H9 (cell line): ENCODE measurements around the gene TCEA3. TPM values are rescaled to one million over a fixed set of nuclear protein-coding genes. Genes with fewer than 3 reads are reported as not detected.

ENCODE experiments used
- DNase-seq: peaks from one replicate; pipeline ENCODE4 v3.0.0-alpha.2; 2017
- H2AFZ ChIP-seq: one replicate; pipeline ENCODE4 v1.6.1; 2013; ENCODE audit warnings: mild to moderate bottlenecking, low read length, control low read depth, moderate library complexity
- H2AK5ac ChIP-seq: 2 replicates; pipeline ENCODE4 v1.6.1; 2013; ENCODE audit warnings: low read length, control low read depth, mixed read lengths; ENCODE audit not compliant: insufficient read length
- H2BK120ac ChIP-seq: one replicate; pipeline ENCODE4 v1.6.1; 2013; ENCODE audit warnings: low read depth, mild to moderate bottlenecking, low read length, control low read depth, inconsistent platforms; ENCODE audit not compliant: poor library complexity, severe bottlenecking
- H2BK12ac ChIP-seq: 2 replicates; pipeline ENCODE4 v1.6.1; 2013; ENCODE audit warnings: low read length, control low read depth, mixed read lengths, low read depth; ENCODE audit not compliant: insufficient read length
- H2BK15ac ChIP-seq: 2 replicates; pipeline ENCODE4 v1.6.1; 2013; ENCODE audit warnings: low read depth, low read length, control low read depth
- H2BK20ac ChIP-seq: one replicate; pipeline ENCODE4 v1.6.1; 2013; ENCODE audit warnings: low read depth, mild to moderate bottlenecking, low read length, control low read depth, inconsistent platforms; ENCODE audit not compliant: poor library complexity, severe bottlenecking
- H2BK5ac ChIP-seq: 2 replicates; pipeline ENCODE4 v1.6.1; 2013; ENCODE audit warnings: low read length, control low read depth, mixed read lengths; ENCODE audit not compliant: insufficient read length
- H3K14ac ChIP-seq: 2 replicates; pipeline ENCODE4 v1.6.1; 2013; ENCODE audit warnings: low read length, control low read depth; ENCODE audit not compliant: insufficient read depth
- H3K18ac ChIP-seq: 2 replicates; pipeline ENCODE4 v1.6.1; 2013; ENCODE audit warnings: low read depth, mild to moderate bottlenecking, mixed read lengths, low read length, control low read depth; ENCODE audit not compliant: insufficient read length
- H3K23ac ChIP-seq: 2 replicates; pipeline ENCODE4 v1.6.1; 2013; ENCODE audit warnings: low read length, control low read depth, mixed read lengths, low read depth; ENCODE audit not compliant: insufficient read length
- H3K23me2 ChIP-seq: 2 replicates; pipeline ENCODE4 v1.6.1; 2013; ENCODE audit warnings: low read depth, mild to moderate bottlenecking, mixed read lengths, low read length, control low read depth; ENCODE audit not compliant: insufficient read length, poor library complexity, severe bottlenecking
- H3K27ac ChIP-seq: 2 replicates; pipeline ENCODE4 v1.5.1; 2013; ENCODE audit warnings: low read length, control low read depth, mixed read lengths, low read depth; ENCODE audit not compliant: insufficient read length
- H3K27me3 ChIP-seq: 2 replicates; pipeline ENCODE4 v1.6.1; 2013; ENCODE audit warnings: low read length, control low read depth, inconsistent platforms; ENCODE audit not compliant: insufficient read depth
- H3K4ac ChIP-seq: 2 replicates; pipeline ENCODE4 v1.6.1; 2013; ENCODE audit warnings: low read depth, mild to moderate bottlenecking, control low read depth, inconsistent platforms, low read length, moderate library complexity
- H3K4me1 ChIP-seq: 2 replicates; pipeline ENCODE4 v1.6.1; 2013; ENCODE audit warnings: low read length, control low read depth, inconsistent platforms; ENCODE audit not compliant: insufficient read depth
- H3K4me2 ChIP-seq: 2 replicates; pipeline ENCODE4 v1.6.1; 2013; ENCODE audit warnings: low read length, control low read depth, mixed read lengths; ENCODE audit not compliant: insufficient read length, insufficient read depth
- H3K56ac ChIP-seq: 2 replicates; pipeline ENCODE4 v1.6.1; 2013; ENCODE audit warnings: low read depth, mild to moderate bottlenecking, mixed read lengths, low read length, control low read depth; ENCODE audit not compliant: insufficient read length
- H3K79me1 ChIP-seq: 2 replicates; pipeline ENCODE4 v1.6.1; 2013; ENCODE audit warnings: low read depth, mild to moderate bottlenecking, moderate library complexity, low read length, control low read depth, inconsistent platforms; ENCODE audit not compliant: insufficient read depth, poor library complexity, severe bottlenecking
- H3K79me2 ChIP-seq: 2 replicates; pipeline ENCODE4 v1.6.1; 2013; ENCODE audit warnings: low read length, control low read depth, inconsistent platforms; ENCODE audit not compliant: insufficient read depth
- H3K9ac ChIP-seq: 2 replicates; pipeline ENCODE4 v1.6.1; 2013; ENCODE audit warnings: low read length, control low read depth, mixed read lengths; ENCODE audit not compliant: insufficient read length; ENCODE audit errors: extremely low read depth
- H3K9me3 ChIP-seq: one replicate; pipeline ENCODE4 v1.6.1; 2013; ENCODE audit warnings: low read depth, low read length, inconsistent platforms; ENCODE audit not compliant: control insufficient read depth
- H3T11ph ChIP-seq: one replicate; pipeline ENCODE4 v1.6.1; 2013; ENCODE audit warnings: mild to moderate bottlenecking, low read length, control low read depth, inconsistent platforms
- H4K20me1 ChIP-seq: one replicate; pipeline ENCODE4 v1.6.1; 2013; ENCODE audit not compliant: control insufficient read depth, insufficient read length, insufficient read depth
- H4K5ac ChIP-seq: 2 replicates; pipeline ENCODE4 v1.6.1; 2013; ENCODE audit warnings: low read depth, mild to moderate bottlenecking, mixed read lengths, low read length, control low read depth; ENCODE audit not compliant: insufficient read length
- H4K8ac ChIP-seq: replicated peaks from 2 replicates; pipeline ENCODE4 v1.6.1; 2013; ENCODE audit warnings: low read length, control low read depth, mixed read lengths, low read depth; ENCODE audit not compliant: insufficient read length
- H4K91ac ChIP-seq: 2 replicates; pipeline ENCODE4 v1.6.1; 2013; ENCODE audit warnings: low read depth, mild to moderate bottlenecking, moderate library complexity, mixed read lengths, low read length, control low read depth; ENCODE audit not compliant: insufficient read length
- H3K27ac Mint-ChIP-seq, 3 experiments: 2 replicates in 2 of 3; 3 replicates in 1 of 3; pipeline ENCODE4 v1.8.0; 2020 to 2021; ENCODE audit warnings: mixed read lengths in 3 of 3, mild to moderate bottlenecking in 1 of 3, moderate library complexity in 1 of 3
- H3K27me3 Mint-ChIP-seq: 2 replicates; pipeline ENCODE4 v1.8.0; 2021; ENCODE audit warnings: low read depth, mild to moderate bottlenecking, moderate library complexity, mixed read lengths
- H3K36me3 Mint-ChIP-seq, 3 experiments: 2 replicates in 2 of 3; 3 replicates in 1 of 3; pipeline ENCODE4 v1.8.0; 2020 to 2021; ENCODE audit warnings: low read depth in 3 of 3, mixed read lengths in 3 of 3; ENCODE audit not compliant: insufficient read depth in 1 of 3
- H3K4me1 Mint-ChIP-seq, 2 experiments: 2 replicates each; pipeline ENCODE4 v1.8.0; 2020; ENCODE audit warnings: mixed read lengths in 2 of 2
- H3K4me3 Mint-ChIP-seq, 2 experiments: 2 replicates in 1 of 2; 3 replicates in 1 of 2; pipeline ENCODE4 v1.8.0; 2020 to 2021; ENCODE audit warnings: mild to moderate bottlenecking in 2 of 2, mixed read lengths in 2 of 2, moderate library complexity in 1 of 2
- H3K9me3 Mint-ChIP-seq, 2 experiments: 2 replicates in 1 of 2; 3 replicates in 1 of 2; pipeline ENCODE4 v1.8.0; 2020; ENCODE audit warnings: mild to moderate bottlenecking in 2 of 2, mixed read lengths in 2 of 2, moderate library complexity in 1 of 2
- CTCF ChIP-seq: fragments of 200-600 bp; sonication (generic); conservative IDR thresholded peaks from 3 replicates; pipeline ENCODE4 v1.8.0; 2021; ENCODE audit warnings: antibody characterized with exemption, mild to moderate bottlenecking
- WGBS: extraction: QIAGEN DNeasy Blood & Tissue Kit; methylation state at CpG from one replicate; pipeline ENCODE4 v1.1.7; 2013; ENCODE audit warnings: missing lambda C conversion rate, low lambda C conversion rate, mixed read lengths; ENCODE audit not compliant: insufficient read length; ENCODE audit errors: extremely low coverage; 5-methylcytosine and 5-hydroxymethylcytosine counted together
- total RNA-seq: library from RNA; stranded (reverse); gene quantifications from 2 replicates; pipeline ENCODE4 v1.2.1, GENCODE V29; 2021

TCEA3 gene
- total RNA-seq, 1 experiment from 2014 or later: 0.37 TPM

DNA sequence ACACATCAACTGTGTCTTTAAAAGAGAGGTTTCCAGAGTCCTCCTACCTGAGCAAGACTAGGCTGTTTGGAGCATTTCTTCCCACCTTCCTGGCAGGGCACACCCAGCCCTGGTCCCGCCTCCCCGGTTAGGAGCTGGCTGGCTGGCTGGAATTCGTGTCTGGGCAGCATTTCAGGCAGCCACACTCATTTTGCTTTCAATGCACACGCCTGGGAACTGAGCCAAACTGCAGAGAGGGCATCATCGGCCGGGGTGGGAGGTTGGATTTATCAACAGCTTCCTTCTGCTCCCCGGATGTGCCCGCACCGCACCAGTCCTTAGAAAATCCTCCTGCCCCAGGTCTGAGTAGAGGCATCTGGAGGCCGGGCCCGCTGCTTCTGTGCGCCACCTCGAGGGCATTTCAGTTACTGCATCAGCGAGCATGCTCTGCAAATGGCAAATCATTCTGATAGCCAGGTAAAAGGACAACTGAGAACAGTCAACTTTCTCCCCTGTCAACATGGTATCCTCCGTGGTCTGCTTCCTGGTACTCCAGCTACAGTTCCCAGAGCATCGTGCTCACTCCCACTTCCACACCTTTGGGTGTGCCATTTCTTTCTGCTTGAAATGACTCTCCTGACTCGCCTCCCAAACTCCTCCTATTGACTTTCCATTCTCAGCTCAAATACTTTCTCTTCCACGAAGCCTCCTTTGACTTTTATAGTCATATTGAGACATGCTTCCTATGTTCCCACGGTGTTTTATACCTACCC, 20.6 kb downstream of the TCEA3 start:
- H3K4me1 Mint-ChIP-seq: peaks cover 4 to 10% of the 10 kb centered on the region in 2 experiments; a peak in 3 of 4 replicates
- H2BK20ac ChIP-seq: no peak overlapping the region
- no peak overlapping the region for H3K27ac ChIP-seq
- H3K79me2 ChIP-seq: no peaks in the 10 kb centered on the region
- H2BK12ac ChIP-seq: no peak overlapping the region
- no peak overlapping the region for H2AK5ac ChIP-seq
- no peaks in the 10 kb centered on the region for H3K9me3 ChIP-seq
- H3K36me3 Mint-ChIP-seq: no peaks in the 10 kb centered on the region
- H4K5ac ChIP-seq: no peak overlapping the region
- H3K9ac ChIP-seq: no peak overlapping the region
- H3K56ac ChIP-seq: no peak overlapping the region
- H3K23me2 ChIP-seq: peaks cover 3% of the 10 kb centered on the region
- H3T11ph ChIP-seq: no peak overlapping the region
- H2BK5ac ChIP-seq: no peak overlapping the region
- H4K8ac ChIP-seq: no peak overlapping the region
- no peak overlapping the region for H3K4ac ChIP-seq
- no CpG with 5 or more reads among the region's 19 CpGs for WGBS
- no peak overlapping the region for H3K23ac ChIP-seq
- peak overlapping the region; percentile 45 to 60; a peak in 4 of 5 replicates for H3K4me3 Mint-ChIP-seq
- peak overlapping the region; percentile 14 for H3K4me2 ChIP-seq
- H3K9me3 Mint-ChIP-seq: no peaks in the 10 kb centered on the region
- H3K27me3 ChIP-seq: peaks cover 22% of the 10 kb centered on the region; the same call in 1 of the 2 replicates
- H3K27me3 Mint-ChIP-seq: no peaks in the 10 kb centered on the region
- no peak overlapping the region for H3K27ac Mint-ChIP-seq
- no peak overlapping the region for H3K18ac ChIP-seq
- no peaks in the 10 kb centered on the region for H3K4me1 ChIP-seq
- peak; percentile 91 for DNase-seq
- no peak overlapping the region for H2BK15ac ChIP-seq
- H2BK120ac ChIP-seq: no peak overlapping the region
- no peak overlapping the region for H4K91ac ChIP-seq
- H2AFZ ChIP-seq: peak overlapping the region; percentile 0
- H3K14ac ChIP-seq: no peak overlapping the region
- TF ChIP-seq CTCF: peak; percentile 97
- H4K20me1 ChIP-seq: peaks cover 2% of the 10 kb centered on the region
- H3K79me1 ChIP-seq: no peaks in the 10 kb centered on the region
